SK-N-MC (cell line): Measurements from ENCODE around the gene GTF2F2.

Experiments used
- EZH2 ChIP-seq: fragments of 200-600 bp; sonication (generic); IDR thresholded peaks from one replicate; pipeline ENCODE4 v1.6.1; 2017; ENCODE audit warnings: antibody characterized with exemption
- POLR2AphosphoS5 ChIP-seq: IDR thresholded peaks from 2 replicates; pipeline ENCODE4 v1.6.1; 2012; ENCODE audit warnings: mild to moderate bottlenecking, low read depth, low read length, borderline replicate concordance

GRCh38 chr13:45168555-45168930 is 48.2 kb downstream of the GTF2F2 start:
- TF ChIP-seq EZH2 (no peak), POLR2AphosphoS5 (no peak)
